ENCODE data around the gene PPT1. TPM values are rescaled to one million over a fixed set of nuclear protein-coding genes. Genes with fewer than 3 reads are reported as not detected.

Gene PPT1
- total and polyA plus RNA-seq, 2 of the 4 experiments (the other 2 are of a cell fraction): 22.7 to 55.4 TPM

DNA sequence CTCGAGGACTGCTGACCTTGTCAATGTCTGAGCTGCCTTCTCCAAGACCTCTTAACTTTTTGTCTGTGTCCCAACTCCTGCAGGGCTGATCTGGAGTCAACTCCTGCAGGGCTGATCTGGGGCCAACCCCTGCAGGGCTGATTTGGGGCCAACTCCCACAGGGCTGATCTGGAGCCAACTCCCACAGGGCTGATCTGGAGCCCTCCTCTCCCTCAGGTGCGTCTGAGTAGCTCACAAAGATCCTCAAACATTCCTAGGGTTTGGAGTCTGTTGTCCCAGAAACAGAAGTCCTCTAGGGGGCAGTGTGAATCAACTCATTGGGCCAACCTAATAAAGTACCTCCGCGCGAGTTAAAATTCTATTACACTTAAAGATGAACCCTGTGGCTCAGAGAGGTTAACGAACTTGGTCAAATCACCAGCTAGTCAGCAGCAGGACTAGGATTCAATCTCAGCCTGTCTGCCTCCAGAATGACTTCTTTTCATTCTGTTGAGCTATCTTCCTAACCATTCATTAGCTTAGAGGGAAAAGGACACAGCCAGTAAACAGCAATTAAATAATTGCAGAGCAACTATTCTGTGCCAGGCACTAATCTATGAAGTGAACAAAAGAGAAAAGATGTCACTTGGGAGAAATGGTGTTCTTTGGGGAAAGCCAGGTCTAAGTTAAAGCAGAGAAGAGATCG is 47.0 kb upstream of the PPT1 start:
- Histone ChIP-seq H3K23ac (ENCODE audit: low read depth, low read length) (0 out of 2 replicates have a peak overlapping the region, but pooled peaks have one; percentile 62), H3K4me3 (ENCODE audit: insufficient read depth, low read depth, low read length) (no peak overlapping the region), H2BK20ac (ENCODE audit: low read depth, low read length) (no peak overlapping the region), H2AK9ac (replicated peaks; ENCODE audit: low read depth, low read length, poor library complexity) (no peak overlapping the region), H2BK120ac (ENCODE audit: low read depth, low read length) (no peak overlapping the region), H3K79me1 (ENCODE audit: low read depth in 1 of 2, low read length in 2 of 2) (no peaks in the 10 kb centered on the region), H3K18ac (ENCODE audit: low read depth, low read length) (no peak overlapping the region), H3K9me1 (ENCODE audit: insufficient read depth, low read length) (no peaks in the 10 kb centered on the region), H3K4me1 (ENCODE audit: control insufficient read depth, insufficient read depth, low read length) (no peaks in the 10 kb centered on the region), H4K5ac (ENCODE audit: low read depth, low read length) (no peak overlapping the region), H4K20me1 (ENCODE audit: insufficient read depth, low read length) (no peaks in the 10 kb centered on the region), H3K27me3 (ENCODE audit: control insufficient read depth, insufficient read depth, low read length) (peaks cover 30% of the 10 kb centered on the region), H2BK15ac (ENCODE audit: low read depth, low read length) (no peak overlapping the region), H4K91ac (ENCODE audit: insufficient read depth, low read depth, low read length) (no peak overlapping the region), H2BK5ac (ENCODE audit: low read depth, low read length, poor library complexity, severe bottlenecking) (no peak overlapping the region), H2AFZ (replicated peaks; ENCODE audit: low read length, poor library complexity) (peak overlapping the region; percentile 74), H4K8ac (ENCODE audit: low read depth in 2 of 2, low read length in 2 of 2) (no peak overlapping the region), H3K4ac (ENCODE audit: low read depth, low read length) (no peak overlapping the region), H3K9ac (ENCODE audit: low read depth, low read length) (no peak overlapping the region), H3K36me3 (ENCODE audit: control insufficient read depth, insufficient read depth, low read length) (no peaks in the 10 kb centered on the region), H3K56ac (ENCODE audit: extremely low read depth, insufficient read depth, low read length) (no peak overlapping the region), H3K27ac (ENCODE audit: insufficient read depth, low read length) (no peak overlapping the region), H3K9me3 (ENCODE audit: control insufficient read depth, insufficient read depth, low read length) (peaks cover 5% of the 10 kb centered on the region), H3K14ac (replicated peaks; ENCODE audit: low read depth, low read length) (peak overlapping the region; percentile 30; the same call in 1 of the 2 replicates), H2AK5ac (ENCODE audit: low read depth, low read length) (no peak overlapping the region), H3K4me2 (ENCODE audit: low read depth, low read length) (peak overlapping the region; percentile 62; the same call in 1 of the 2 replicates)
- ATAC-seq (ENCODE audit: low read depth) (peak; percentile 85), DNase-seq (peak; percentile 66)
- TF ChIP-seq, protein P1, sequence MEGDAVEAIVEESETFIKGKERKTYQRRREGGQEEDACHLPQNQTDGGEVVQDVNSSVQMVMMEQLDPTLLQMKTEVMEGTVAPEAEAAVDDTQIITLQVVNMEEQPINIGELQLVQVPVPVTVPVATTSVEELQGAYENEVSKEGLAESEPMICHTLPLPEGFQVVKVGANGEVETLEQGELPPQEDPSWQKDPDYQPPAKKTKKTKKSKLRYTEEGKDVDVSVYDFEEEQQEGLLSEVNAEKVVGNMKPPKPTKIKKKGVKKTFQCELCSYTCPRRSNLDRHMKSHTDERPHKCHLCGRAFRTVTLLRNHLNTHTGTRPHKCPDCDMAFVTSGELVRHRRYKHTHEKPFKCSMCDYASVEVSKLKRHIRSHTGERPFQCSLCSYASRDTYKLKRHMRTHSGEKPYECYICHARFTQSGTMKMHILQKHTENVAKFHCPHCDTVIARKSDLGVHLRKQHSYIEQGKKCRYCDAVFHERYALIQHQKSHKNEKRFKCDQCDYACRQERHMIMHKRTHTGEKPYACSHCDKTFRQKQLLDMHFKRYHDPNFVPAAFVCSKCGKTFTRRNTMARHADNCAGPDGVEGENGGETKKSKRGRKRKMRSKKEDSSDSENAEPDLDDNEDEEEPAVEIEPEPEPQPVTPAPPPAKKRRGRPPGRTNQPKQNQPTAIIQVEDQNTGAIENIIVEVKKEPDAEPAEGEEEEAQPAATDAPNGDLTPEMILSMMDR (conservative IDR thresholded peaks at IDR 0.05; ENCODE audit: low read depth, low read length): peak; percentile 82
- TF ChIP-seq, protein P2, sequence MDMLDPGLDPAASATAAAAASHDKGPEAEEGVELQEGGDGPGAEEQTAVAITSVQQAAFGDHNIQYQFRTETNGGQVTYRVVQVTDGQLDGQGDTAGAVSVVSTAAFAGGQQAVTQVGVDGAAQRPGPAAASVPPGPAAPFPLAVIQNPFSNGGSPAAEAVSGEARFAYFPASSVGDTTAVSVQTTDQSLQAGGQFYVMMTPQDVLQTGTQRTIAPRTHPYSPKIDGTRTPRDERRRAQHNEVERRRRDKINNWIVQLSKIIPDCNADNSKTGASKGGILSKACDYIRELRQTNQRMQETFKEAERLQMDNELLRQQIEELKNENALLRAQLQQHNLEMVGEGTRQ (IDR thresholded peaks at IDR 0.05; ENCODE audit: low read depth, low read length): no peak
- peak; percentile 63; the same call in 1 of the 2 replicates for TF ChIP-seq MAZ (IDR thresholded peaks at IDR 0.05; ENCODE audit: borderline replicate concordance, low read depth, low read length)
- no peak for TF ChIP-seq CEBPB (IDR thresholded peaks at IDR 0.05; ENCODE audit: low read depth, low read length)
- TF ChIP-seq FOS (IDR thresholded peaks at IDR 0.05; ENCODE audit: low read depth, low read length): no peak
- TF ChIP-seq RAD21 (IDR thresholded peaks at IDR 0.05; ENCODE audit: low read length): peak; percentile 82
- peak; percentile 72 for TF ChIP-seq SMC3 (IDR thresholded peaks at IDR 0.05; ENCODE audit: low read depth, low read length)
- no TSS peak for BruUV-seq (replicated peaks)
- dilution Hi-C loops (cut with HindIII; ENCODE audit: low sequenced_read_pairs, unreplicated experiment): no loop called here
- ChIA-PET CTCF (interaction anchor here (0.5 to 4.0 kb wide), 27 partner anchors 9 to 483 kb away, joined by 3 to 39 read pairs (median 4); partner anchors contain the start of gene SMAP2), POLR2A (ENCODE audit: unreplicated experiment) (no interaction called here)
- WGBS, 2 experiments (ENCODE audit: extremely low coverage in 2 of 2, insufficient read length in 1 of 2): 4% methylated on average over 4 of the region's 7 CpGs; no CpG with 5 or more reads in 1 of the 2 experiments
- in situ Hi-C loops (cut with MboI; ENCODE audit: low sequenced_read_pairs): no loop called here
- intact Hi-C loops (cut with micrococcal nuclease): loop anchor here (5.0 kb wide), 3 partner anchors 47 to 523 kb away; partner anchors contain the start of genes COL9A2, PPT1 and RIMS3
